Muscle layer of duodenum (tissue), 2 donors: ENCODE data around the gene MALSU1.

Experiments
- H3K27ac ChIP-seq: one replicate; pipeline ENCODE4 v1.7.0; 2013; ENCODE audit warnings: mild to moderate bottlenecking, low read length
- H3K27me3 ChIP-seq: one replicate; pipeline ENCODE4 v1.7.0; 2013; ENCODE audit warnings: low read depth, mild to moderate bottlenecking, control low read depth, low read length
- H3K36me3 ChIP-seq, 2 donors: one replicate each; pipeline ENCODE4 v1.7.0; 2013; ENCODE audit warnings: low read length in 2 of 2, control low read depth in 1 of 2, mild to moderate bottlenecking in 1 of 2; ENCODE audit not compliant: insufficient read depth in 2 of 2, control insufficient read depth in 1 of 2
- H3K4me1 ChIP-seq, 2 donors: one replicate each; pipeline ENCODE4 v1.7.0; 2013; ENCODE audit warnings: low read length in 2 of 2, mild to moderate bottlenecking in 2 of 2, control low read depth in 1 of 2, moderate library complexity in 1 of 2; ENCODE audit not compliant: insufficient read depth in 2 of 2, control insufficient read depth in 1 of 2
- H3K4me3 ChIP-seq, 2 donors: one replicate each; pipeline ENCODE4 v1.7.0; 2013; ENCODE audit warnings: low read length in 2 of 2, low read depth in 1 of 2, mild to moderate bottlenecking in 1 of 2
- H3K9me3 ChIP-seq, 2 donors: one replicate each; pipeline ENCODE4 v1.7.0; 2013; ENCODE audit warnings: low read length in 2 of 2, control low read depth in 1 of 2, mild to moderate bottlenecking in 1 of 2; ENCODE audit not compliant: control insufficient read depth in 1 of 2
- donor health status: healthy.

MALSU1 gene

GRCh38 chr7:23337374-23337773 lies 38.2 kb downstream of the MALSU1 start:
- H3K4me3 ChIP-seq = no peak overlapping the region
- peaks cover 0 to 32% of the 10 kb centered on the region in 2 donors for H3K4me1 ChIP-seq
- no peaks in the 10 kb centered on the region for H3K27me3 ChIP-seq
- no peak overlapping the region for H3K27ac ChIP-seq
- H3K9me3 ChIP-seq = no peaks in the 10 kb centered on the region
- no peaks in the 10 kb centered on the region for H3K36me3 ChIP-seq

GRCh38 chr7:23338439-23338838 lies 39.3 kb downstream of the MALSU1 start:
- Histone ChIP-seq H3K27ac (no peak overlapping the region), H3K9me3 (no peaks in the 10 kb centered on the region), H3K4me1 (peaks cover 0 to 23% of the 10 kb centered on the region in 2 donors), H3K4me3 (no peak overlapping the region), H3K36me3 (no peaks in the 10 kb centered on the region), H3K27me3 (no peaks in the 10 kb centered on the region)

GRCh38 chr7:23338863-23339262 lies 39.7 kb downstream of the MALSU1 start:
- Histone ChIP-seq H3K9me3 (no peaks in the 10 kb centered on the region), H3K27ac (no peak overlapping the region), H3K36me3 (no peaks in the 10 kb centered on the region), H3K27me3 (no peaks in the 10 kb centered on the region), H3K4me1 (peaks cover 0 to 19% of the 10 kb centered on the region in 2 donors), H3K4me3 (no peak overlapping the region)

- no peaks in the 10 kb centered on the region for H3K36me3 ChIP-seq
These were observed 42.9 kb downstream of the MALSU1 start for GRCh38 chr7:23341846-23342598.

GRCh38 chr7:23343102-23343501 lies 44.0 kb downstream of the MALSU1 start:
- H3K4me1 ChIP-seq = no peaks in the 10 kb centered on the region
- H3K4me3 ChIP-seq = no peak overlapping the region
- H3K27me3 ChIP-seq = no peaks in the 10 kb centered on the region
- H3K9me3 ChIP-seq = no peaks in the 10 kb centered on the region
- H3K36me3 ChIP-seq = no peaks in the 10 kb centered on the region
- no peak overlapping the region for H3K27ac ChIP-seq

More at GRCh38 chr7:23341846-23342598, 42.9 kb downstream of the MALSU1 start:
- no peak overlapping the region for H3K4me3 ChIP-seq
- no peaks in the 10 kb centered on the region for H3K27me3 ChIP-seq
- no peaks in the 10 kb centered on the region for H3K4me1 ChIP-seq
- H3K9me3 ChIP-seq = no peaks in the 10 kb centered on the region
- no peak overlapping the region for H3K27ac ChIP-seq

- Histone ChIP-seq H3K27me3 (no peaks in the 10 kb centered on the region), H3K4me1 (no peaks in the 10 kb centered on the region), H3K9me3 (no peaks in the 10 kb centered on the region), H3K27ac (no peak overlapping the region), H3K36me3 (no peaks in the 10 kb centered on the region), H3K4me3 (no peak overlapping the region)
These were observed 44.8 kb downstream of the MALSU1 start for GRCh38 chr7:23343806-23344475.

GRCh38 chr7:23345601-23346000 lies 46.5 kb downstream of the MALSU1 start:
- H3K27ac ChIP-seq = no peak overlapping the region

GRCh38 chr7:23346316-23346715 lies 47.2 kb downstream of the MALSU1 start:
- H3K36me3 ChIP-seq = no peaks in the 10 kb centered on the region
- peak overlapping the region in 1 of 2 donors; percentile 15 for H3K4me3 ChIP-seq
- no peaks in the 10 kb centered on the region for H3K9me3 ChIP-seq
- H3K27me3 ChIP-seq = no peaks in the 10 kb centered on the region
- no peak overlapping the region for H3K27ac ChIP-seq
- H3K4me1 ChIP-seq = no peaks in the 10 kb centered on the region

More at GRCh38 chr7:23345601-23346000, 46.5 kb downstream of the MALSU1 start:
- Histone ChIP-seq H3K4me3 (no peak overlapping the region), H3K36me3 (no peaks in the 10 kb centered on the region), H3K9me3 (no peaks in the 10 kb centered on the region), H3K4me1 (no peaks in the 10 kb centered on the region), H3K27me3 (no peaks in the 10 kb centered on the region)

GRCh38 chr7:23347033-23347681 lies 48.0 kb downstream of the MALSU1 start:
- H3K4me1 ChIP-seq = no peaks in the 10 kb centered on the region
- no peaks in the 10 kb centered on the region for H3K9me3 ChIP-seq
- H3K27me3 ChIP-seq = no peaks in the 10 kb centered on the region
- no peaks in the 10 kb centered on the region for H3K36me3 ChIP-seq
- H3K4me3 ChIP-seq = no peak overlapping the region
- H3K27ac ChIP-seq = no peak overlapping the region

- no peaks in the 10 kb centered on the region for H3K4me1 ChIP-seq
- H3K27ac ChIP-seq = no peak overlapping the region
- H3K27me3 ChIP-seq = no peaks in the 10 kb centered on the region
- H3K9me3 ChIP-seq = no peaks in the 10 kb centered on the region
- no peak overlapping the region for H3K4me3 ChIP-seq
- no peaks in the 10 kb centered on the region for H3K36me3 ChIP-seq
These were observed 48.6 kb downstream of the MALSU1 start for GRCh38 chr7:23347682-23348180.

GRCh38 chr7:23349484-23350157 lies 50.5 kb downstream of the MALSU1 start:
- H3K36me3 ChIP-seq = no peaks in the 10 kb centered on the region
- H3K27me3 ChIP-seq = no peaks in the 10 kb centered on the region
- H3K4me1 ChIP-seq = no peaks in the 10 kb centered on the region
- H3K4me3 ChIP-seq = no peak overlapping the region
- H3K27ac ChIP-seq = no peak overlapping the region
- no peaks in the 10 kb centered on the region for H3K9me3 ChIP-seq
